Tibial artery (tissue), 4 donors: Measurements from ENCODE around the gene ANO1.

Experiments used
- DNase-seq, 2 donors: peaks; one replicate each; pipeline ENCODE4 v3.0.0-alpha.2; 2019
- H3K27ac ChIP-seq, 2 donors: fragments of 200-600 bp; sonication (generic) in 1 of 2; 1 replicate in 1 of 2; 2 replicates in 1 of 2; pipeline ENCODE4 v1.5.1; 2018 to 2019; ENCODE audit warnings: mild to moderate bottlenecking in 1 of 2
- H3K27me3 ChIP-seq, 2 donors: fragments of 200-600 bp; sonication (generic) in 1 of 2; one replicate each; pipeline versions ENCODE4 v1.5.1 to v1.6.0; 2016 to 2019
- H3K36me3 ChIP-seq, 3 donors: fragments of 200-600 bp; sonication (generic) in 2 of 3; one replicate each; pipeline ENCODE4 v1.5.1; 2016 to 2019; ENCODE audit warnings: mild to moderate bottlenecking in 2 of 3
- H3K4me1 ChIP-seq, 4 donors: fragments of 200-600 bp; sonication (generic) in 2 of 4; 1 replicate in 3 of 4; 2 replicates in 1 of 4; pipeline ENCODE4 v1.5.1; 2016 to 2019
- H3K4me3 ChIP-seq, 2 donors: fragments of 200-600 bp; sonication (generic) in 1 of 2; 1 replicate in 1 of 2; 2 replicates in 1 of 2; pipeline ENCODE4 v1.5.1; 2018 to 2019; ENCODE audit warnings: mild to moderate bottlenecking in 2 of 2
- H3K9me3 ChIP-seq, 3 donors: fragments of 200-600 bp; sonication (generic) in 1 of 3; one replicate each; pipeline ENCODE4 v1.5.1; 2016 to 2019
- intact Hi-C: fragments of 100-400 bp; cut with DNase I; formaldehyde crosslinking; loops from one replicate; pipeline ENCODE4 v1.15.0; 2023; ENCODE audit warnings: low total_unique reads
- TF ChIP-seq, protein P1 (sequence below), 2 experiments: fragments of 200-600 bp in 1 of 2; fragments of 450-650 bp in 1 of 2; IDR thresholded peaks; one replicate each; pipeline ENCODE4 v1.5.1; 2017 to 2019; ENCODE audit warnings: antibody characterized with exemption in 2 of 2, mild to moderate bottlenecking in 1 of 2, moderate library complexity in 1 of 2

ANO1 gene

DNA sequence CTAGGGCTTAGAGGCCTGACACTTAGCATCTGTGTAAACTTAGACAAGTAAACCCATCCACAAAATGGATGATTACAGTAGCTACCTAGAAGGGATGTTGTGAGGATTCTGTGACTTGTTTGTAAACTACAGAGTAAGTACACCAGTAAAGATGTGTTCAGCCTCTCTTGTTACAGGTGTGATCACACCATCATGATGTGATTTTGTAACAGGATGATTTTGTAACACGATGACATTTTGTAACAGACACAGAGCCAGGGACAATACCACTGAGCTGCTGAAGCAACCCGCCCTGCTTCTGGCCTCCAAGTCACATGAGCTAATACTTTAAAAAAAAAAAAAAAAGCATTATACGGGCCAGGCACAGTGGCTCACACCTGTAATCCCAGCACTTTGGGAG lies 142.0 kb downstream of the ANO1 start:
- intact Hi-C loops = no loop called here
- Histone ChIP-seq H3K4me1 (no peaks in the 10 kb centered on the region), H3K36me3 (no peaks in the 10 kb centered on the region)

DNA sequence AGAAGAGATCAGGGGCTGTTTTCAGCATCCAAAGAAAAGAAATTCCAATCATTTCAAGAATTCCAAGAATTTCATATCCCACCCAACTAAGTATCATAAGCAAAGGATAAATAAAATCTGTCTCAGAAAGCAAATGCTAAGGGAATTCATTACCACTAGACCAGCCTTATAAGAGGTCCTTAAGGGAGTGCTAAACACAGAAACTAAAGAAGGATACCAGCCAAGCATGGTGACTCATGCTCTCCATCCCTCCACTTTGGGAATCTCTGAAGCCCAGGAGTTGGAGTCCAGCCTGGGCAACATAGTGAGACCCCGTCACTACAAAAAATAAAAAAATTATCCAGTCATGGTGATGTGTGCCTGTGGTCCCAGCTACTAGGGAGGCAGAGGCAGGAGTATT lies 142.8 kb downstream of the ANO1 start:
- peaks cover 0 to 3% of the 10 kb centered on the region in 2 donors for H3K27me3 ChIP-seq
- TF ChIP-seq, protein P1, sequence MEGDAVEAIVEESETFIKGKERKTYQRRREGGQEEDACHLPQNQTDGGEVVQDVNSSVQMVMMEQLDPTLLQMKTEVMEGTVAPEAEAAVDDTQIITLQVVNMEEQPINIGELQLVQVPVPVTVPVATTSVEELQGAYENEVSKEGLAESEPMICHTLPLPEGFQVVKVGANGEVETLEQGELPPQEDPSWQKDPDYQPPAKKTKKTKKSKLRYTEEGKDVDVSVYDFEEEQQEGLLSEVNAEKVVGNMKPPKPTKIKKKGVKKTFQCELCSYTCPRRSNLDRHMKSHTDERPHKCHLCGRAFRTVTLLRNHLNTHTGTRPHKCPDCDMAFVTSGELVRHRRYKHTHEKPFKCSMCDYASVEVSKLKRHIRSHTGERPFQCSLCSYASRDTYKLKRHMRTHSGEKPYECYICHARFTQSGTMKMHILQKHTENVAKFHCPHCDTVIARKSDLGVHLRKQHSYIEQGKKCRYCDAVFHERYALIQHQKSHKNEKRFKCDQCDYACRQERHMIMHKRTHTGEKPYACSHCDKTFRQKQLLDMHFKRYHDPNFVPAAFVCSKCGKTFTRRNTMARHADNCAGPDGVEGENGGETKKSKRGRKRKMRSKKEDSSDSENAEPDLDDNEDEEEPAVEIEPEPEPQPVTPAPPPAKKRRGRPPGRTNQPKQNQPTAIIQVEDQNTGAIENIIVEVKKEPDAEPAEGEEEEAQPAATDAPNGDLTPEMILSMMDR (IDR thresholded peaks at IDR 0.05) = no peak
- no peaks in the 10 kb centered on the region for H3K9me3 ChIP-seq
- H3K4me1 ChIP-seq = no peaks in the 10 kb centered on the region
- no peaks in the 10 kb centered on the region for H3K36me3 ChIP-seq
- no peak for DNase-seq
- no peak overlapping the region for H3K4me3 ChIP-seq
- H3K27ac ChIP-seq = no peak overlapping the region
- intact Hi-C loops = no loop called here

More for the DNA sequence above, 142.0 kb downstream of the ANO1 start:
- TF ChIP-seq, protein P1 (IDR thresholded peaks at IDR 0.05) = no peak
- DNase-seq = no peak
- H3K9me3 ChIP-seq = no peaks in the 10 kb centered on the region
- H3K27ac ChIP-seq = no peak overlapping the region
- H3K27me3 ChIP-seq = peaks cover 0 to 3% of the 10 kb centered on the region in 2 donors
- no peak overlapping the region for H3K4me3 ChIP-seq

DNA sequence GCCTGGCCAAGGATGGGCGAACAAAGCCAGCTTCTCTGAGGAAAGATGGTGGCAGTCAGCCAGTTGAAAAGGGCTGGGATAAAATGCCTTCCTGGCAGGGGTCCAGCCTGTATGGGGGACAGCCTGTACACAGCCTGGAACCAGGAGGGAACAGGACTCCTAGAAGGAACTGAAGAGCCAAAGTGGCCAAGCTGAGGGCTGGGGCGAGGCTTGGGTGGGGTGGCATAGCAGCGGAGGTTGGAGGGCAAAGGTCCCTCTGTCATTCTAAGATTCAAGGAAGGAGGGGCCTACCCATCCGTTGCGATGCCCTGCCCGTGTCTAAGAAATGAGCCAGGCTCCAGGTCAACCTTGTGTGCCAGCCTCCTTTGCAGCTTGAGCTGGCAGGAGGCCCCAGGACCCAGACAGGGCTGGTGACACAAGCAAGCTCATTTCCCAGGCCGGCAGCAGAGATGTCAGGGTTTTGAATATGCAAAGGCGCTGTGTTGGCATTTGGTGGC lies 147.6 kb downstream of the ANO1 start:
- peaks cover 0 to 7% (median under 1%) of the 10 kb centered on the region in 4 donors for H3K4me1 ChIP-seq
- no peak overlapping the region for H3K4me3 ChIP-seq
- H3K27me3 ChIP-seq = no peaks in the 10 kb centered on the region
- intact Hi-C loops = no loop called here
- TF ChIP-seq, protein P1 (IDR thresholded peaks at IDR 0.05) = no peak
- DNase-seq = no peak
- no peaks in the 10 kb centered on the region for H3K36me3 ChIP-seq
- H3K27ac ChIP-seq = no peak overlapping the region
- H3K9me3 ChIP-seq = no peaks in the 10 kb centered on the region

DNA sequence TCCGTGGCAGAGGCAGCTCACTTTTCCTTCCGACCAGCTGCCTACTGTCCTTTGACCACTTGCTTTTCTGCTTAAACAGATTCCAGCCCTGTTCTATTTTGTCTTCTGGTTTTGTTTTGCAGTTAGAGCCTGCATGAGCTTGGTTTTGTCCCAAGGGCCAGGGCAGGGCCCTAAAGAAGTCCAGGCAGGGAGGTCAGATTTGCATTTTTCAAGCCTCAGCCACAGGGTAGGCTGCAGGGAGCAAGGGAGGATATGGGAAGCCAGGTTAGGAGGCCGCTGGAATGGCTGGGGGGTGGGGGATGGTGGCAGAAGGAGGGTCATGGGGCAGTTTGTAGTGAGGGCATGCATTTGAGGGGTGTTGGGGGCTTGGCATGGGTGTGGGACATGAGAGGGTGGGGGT lies 148.1 kb downstream of the ANO1 start:
- Histone ChIP-seq H3K36me3 (no peaks in the 10 kb centered on the region), H3K27me3 (no peaks in the 10 kb centered on the region), H3K4me1 (peaks cover 0 to 12% (median 3%) of the 10 kb centered on the region in 4 donors), H3K4me3 (no peak overlapping the region), H3K9me3 (no peaks in the 10 kb centered on the region), H3K27ac (no peak overlapping the region)
- DNase-seq = no peak
- intact Hi-C loops = no loop called here
- TF ChIP-seq, protein P1 (IDR thresholded peaks at IDR 0.05) = no peak

DNA sequence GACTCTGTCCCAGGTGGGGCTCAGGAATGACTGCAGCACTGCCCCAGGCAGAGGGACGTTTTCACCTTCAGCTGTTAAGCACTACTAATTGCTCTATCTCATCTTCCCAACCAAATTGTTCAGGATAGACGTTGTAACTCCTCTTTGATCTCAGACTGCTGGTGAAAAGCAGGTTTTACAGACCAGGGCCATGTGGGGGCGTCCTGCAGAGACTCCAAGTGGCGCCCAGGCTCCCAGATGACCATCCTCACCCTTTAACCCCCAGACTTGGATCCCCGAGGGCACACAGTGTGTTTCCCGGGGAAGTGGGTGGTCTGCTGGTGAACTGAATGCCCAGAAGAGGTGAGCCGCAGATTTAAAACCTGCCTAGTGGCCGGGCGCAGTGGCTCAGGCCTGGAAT lies 148.8 kb downstream of the ANO1 start:
- intact Hi-C loops = no loop called here
- TF ChIP-seq, protein P1 (IDR thresholded peaks at IDR 0.05) = no peak
- no peak overlapping the region for H3K27ac ChIP-seq
- no peaks in the 10 kb centered on the region for H3K9me3 ChIP-seq
- H3K27me3 ChIP-seq = no peaks in the 10 kb centered on the region
- no peaks in the 10 kb centered on the region for H3K36me3 ChIP-seq
- no peak for DNase-seq
- H3K4me3 ChIP-seq = no peak overlapping the region
- peaks cover 0 to 15% (median 4%) of the 10 kb centered on the region in 4 donors for H3K4me1 ChIP-seq

DNA sequence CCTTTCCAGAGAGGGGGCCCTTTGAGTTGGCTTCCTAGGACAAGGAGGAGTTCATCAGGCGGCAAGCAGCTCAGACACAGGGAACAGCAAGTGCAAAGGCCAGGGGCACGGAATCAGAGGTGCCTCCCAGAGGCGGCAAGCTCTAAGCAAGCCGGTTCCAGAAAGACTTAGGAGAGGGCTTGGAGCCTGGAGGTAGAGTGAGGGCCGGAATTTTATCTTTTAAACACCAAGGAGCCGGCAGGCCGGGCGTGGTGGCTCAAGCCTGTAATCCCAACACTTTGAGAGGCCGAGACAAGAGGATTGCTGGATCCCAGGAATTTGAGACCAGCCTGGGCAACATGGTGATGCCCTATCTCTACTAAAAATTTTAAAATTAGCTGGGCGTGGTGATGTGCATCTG lies 151.6 kb downstream of the ANO1 start:
- H3K27me3 ChIP-seq = no peaks in the 10 kb centered on the region
- TF ChIP-seq, protein P1 (IDR thresholded peaks at IDR 0.05) = no peak

More for the DNA sequence above, 151.6 kb downstream of the ANO1 start:
- no peak for DNase-seq
- peaks cover 0 to 15% (median 4%) of the 10 kb centered on the region in 4 donors for H3K4me1 ChIP-seq
- intact Hi-C loops = no loop called here
- H3K27ac ChIP-seq = no peak overlapping the region
- no peaks in the 10 kb centered on the region for H3K36me3 ChIP-seq
- H3K9me3 ChIP-seq = no peaks in the 10 kb centered on the region
- H3K4me3 ChIP-seq = no peak overlapping the region
